NCI-H2227 (cell line): ENCODE data around the gene CLIC6.

Source experiments
- DNase-seq: peaks from one replicate; lab custom pipeline; 2025; ENCODE audit not compliant: unreplicated experiment; lab: John Stamatoyannopoulos, UW

The CLIC6 gene

GRCh38 chr21:34762786-34763185, 94.0 kb downstream of the CLIC6 start:
- DNase-seq: no peak

DNA sequence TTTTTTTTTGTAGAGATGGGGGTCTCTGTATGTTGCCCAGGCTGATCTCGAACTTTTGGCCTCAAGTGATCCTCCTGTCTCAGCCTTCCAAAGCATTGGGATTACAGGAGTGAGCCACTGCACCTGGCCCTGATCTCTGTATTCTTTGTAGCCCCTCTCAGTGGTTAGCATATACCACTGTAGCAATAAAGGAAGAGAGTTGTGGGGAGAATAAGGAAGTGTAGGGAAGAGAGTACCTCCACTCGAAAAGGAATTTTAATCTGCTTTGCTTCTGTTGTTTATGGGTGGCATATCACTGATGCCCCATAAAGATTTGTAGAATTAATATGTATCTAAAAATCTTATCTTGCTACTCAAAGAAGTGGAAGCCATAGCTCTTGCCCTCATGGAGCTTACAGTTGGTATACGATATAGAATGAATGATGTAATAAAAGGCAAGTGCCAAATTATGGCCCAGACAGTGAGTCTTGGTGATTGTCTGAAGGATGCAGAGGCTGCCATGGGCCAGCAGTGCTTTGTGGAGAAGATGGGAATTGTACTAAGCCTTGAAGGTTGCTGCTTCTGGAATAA, 96.0 kb downstream of the CLIC6 start:
- no peak for DNase-seq

DNA sequence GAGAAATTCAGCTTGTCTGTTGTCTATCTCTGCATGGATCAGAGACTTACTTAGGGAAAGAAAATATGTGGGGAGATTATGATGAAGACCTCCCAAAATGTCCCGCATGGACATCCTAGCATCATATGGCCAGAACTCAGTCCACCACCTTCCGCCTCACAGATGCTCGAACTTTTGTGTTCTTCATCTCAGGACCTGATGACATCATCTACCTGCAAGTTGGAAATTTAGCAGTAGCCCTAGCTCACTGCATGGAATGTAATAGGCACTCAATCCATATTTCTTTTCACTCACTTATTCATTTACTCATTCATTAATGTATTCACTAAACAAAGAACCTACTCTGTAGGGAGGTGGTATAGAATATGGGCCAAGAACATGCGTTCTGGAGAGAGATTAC, 96.8 kb downstream of the CLIC6 start:
- no peak for DNase-seq

GRCh38 chr21:34766862-34767261, 98.1 kb downstream of the CLIC6 start:
- no peak for DNase-seq
